ENCODE data around the gene MRPS27. TPM values are rescaled to one million over a fixed set of nuclear protein-coding genes. Genes with fewer than 3 reads are reported as not detected.

MRPS27 gene
- total and polyA plus RNA-seq, 4 donors, result 17.6 to 38.7 (median 34.9) TPM

DNA sequence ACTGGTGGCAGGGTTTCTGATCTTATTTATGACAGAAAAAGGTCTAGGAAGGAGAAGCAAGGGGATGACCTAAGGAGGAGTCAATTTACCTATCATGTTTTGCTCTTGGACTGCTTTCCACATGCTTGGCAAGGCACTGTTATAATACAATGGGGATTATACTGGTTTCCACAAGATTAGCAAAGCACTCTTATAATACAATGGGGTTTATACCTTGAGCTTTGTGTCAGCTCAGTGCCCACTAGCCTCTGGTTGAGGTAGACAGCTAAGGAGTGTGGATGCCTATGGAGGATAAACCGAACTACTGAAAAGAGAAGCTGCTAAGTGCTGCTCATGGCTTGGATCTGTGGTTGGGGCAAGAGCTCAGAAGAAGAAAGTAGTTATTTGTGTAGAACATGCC lies 68.7 kb downstream of the MRPS27 start (continued):
- TF ChIP-seq, protein P1, sequence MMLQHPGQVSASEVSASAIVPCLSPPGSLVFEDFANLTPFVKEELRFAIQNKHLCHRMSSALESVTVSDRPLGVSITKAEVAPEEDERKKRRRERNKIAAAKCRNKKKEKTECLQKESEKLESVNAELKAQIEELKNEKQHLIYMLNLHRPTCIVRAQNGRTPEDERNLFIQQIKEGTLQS (IDR thresholded peaks at IDR 0.05), result no peak

DNA sequence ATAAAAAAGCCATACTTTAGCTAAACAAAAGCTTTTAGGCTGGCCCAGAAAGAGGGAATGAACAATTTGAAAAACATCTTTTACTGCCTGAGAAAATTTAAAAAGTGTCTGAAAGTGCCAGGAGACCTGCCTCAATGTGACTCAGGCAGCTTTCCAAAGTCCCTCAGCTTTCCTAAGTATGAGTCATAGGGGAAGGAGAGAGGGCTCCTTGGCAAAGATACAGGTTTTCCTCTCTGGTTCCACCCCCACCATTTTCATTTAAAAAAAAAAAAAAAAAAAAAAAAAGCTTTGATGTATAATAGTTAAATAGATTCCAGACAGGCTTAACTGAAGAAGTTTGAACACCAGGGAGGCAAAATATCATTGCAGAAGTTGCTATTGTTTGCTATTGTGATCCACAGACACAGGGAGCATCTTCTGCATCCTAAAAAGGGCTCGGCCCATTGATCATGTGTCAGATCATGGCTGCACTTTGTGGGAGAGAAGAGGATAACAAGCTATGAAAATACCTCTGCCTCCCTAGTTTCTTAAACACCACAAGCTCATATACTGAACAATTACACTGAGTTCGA lies 71.5 kb downstream of the MRPS27 start:
- no peaks in the 10 kb centered on the region for H3K36me3 ChIP-seq (ENCODE audit: control insufficient read depth in 4 of 4, insufficient read depth in 3 of 4, low read depth in 1 of 4, low read length in 3 of 4)
- no peak for DNase-seq (ENCODE audit: low spot score)
- H3K9ac ChIP-seq (ENCODE audit: low read depth in 1 of 2, low read length in 2 of 2), result no peak overlapping the region
- no peaks in the 10 kb centered on the region for H3K4me1 ChIP-seq (ENCODE audit: control insufficient read depth in 4 of 4, insufficient read depth in 4 of 4, low read length in 3 of 4)
- no peak overlapping the region for H3K4me3 ChIP-seq (ENCODE audit: low read depth in 1 of 3, low read length in 3 of 3)
- no peaks in the 10 kb centered on the region for H3K27me3 ChIP-seq (ENCODE audit: control insufficient read depth in 4 of 4, insufficient read depth in 4 of 4, low read length in 3 of 4)
- no peaks in the 10 kb centered on the region for H3K9me3 ChIP-seq (ENCODE audit: control insufficient read depth in 4 of 4, low read length in 3 of 4)
- 91% methylated on average over 2 of the region's 2 CpGs for WGBS
- TF ChIP-seq JUND (IDR thresholded peaks at IDR 0.05), result peak; percentile 71 to 78
- no peak for TF ChIP-seq HNF4A (conservative IDR thresholded peaks at IDR 0.05)
- TF ChIP-seq FOXA1 (IDR thresholded peaks at IDR 0.05), result no peak
- TF ChIP-seq, protein P1 (IDR thresholded peaks at IDR 0.05), result no peak
- H3K27ac ChIP-seq (ENCODE audit: low read depth in 1 of 2, low read length in 2 of 2), result no peak overlapping the region

DNA sequence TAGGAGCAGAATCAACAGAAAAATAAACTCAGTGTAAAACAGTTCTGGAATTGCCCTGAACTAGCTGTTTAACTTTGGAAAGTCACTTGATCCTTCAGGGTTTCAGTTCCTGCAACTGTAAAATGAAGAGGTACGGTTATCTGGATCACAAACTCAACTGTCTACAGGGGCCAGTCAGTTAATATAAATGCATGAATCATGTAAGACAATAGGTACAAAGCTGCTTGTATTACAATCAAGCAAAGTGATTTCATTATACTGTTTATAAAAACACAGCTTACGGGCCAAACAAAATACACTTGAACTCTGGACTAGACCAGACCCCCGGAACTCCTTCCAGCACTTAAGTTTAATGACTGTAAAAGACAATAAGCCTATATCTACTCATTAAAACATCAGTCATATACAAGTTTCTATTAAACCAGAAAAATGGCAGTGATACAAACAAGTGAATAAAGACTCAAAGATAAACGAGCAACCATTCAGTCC lies 73.0 kb downstream of the MRPS27 start:
- no peak for DNase-seq (ENCODE audit: low spot score)
- 67% methylated on average over 4 of the region's 4 CpGs for WGBS
- Histone ChIP-seq H3K27me3 (ENCODE audit: control insufficient read depth in 4 of 4, insufficient read depth in 4 of 4, low read length in 3 of 4) (no peaks in the 10 kb centered on the region), H3K4me3 (ENCODE audit: low read depth in 1 of 3, low read length in 3 of 3) (no peak overlapping the region), H3K9me3 (ENCODE audit: control insufficient read depth in 4 of 4, low read length in 3 of 4) (no peaks in the 10 kb centered on the region), H3K27ac (ENCODE audit: low read depth in 1 of 2, low read length in 2 of 2) (no peak overlapping the region), H3K4me1 (ENCODE audit: control insufficient read depth in 4 of 4, insufficient read depth in 4 of 4, low read length in 3 of 4) (no peaks in the 10 kb centered on the region), H3K36me3 (ENCODE audit: control insufficient read depth in 4 of 4, insufficient read depth in 3 of 4, low read depth in 1 of 4, low read length in 3 of 4) (no peaks in the 10 kb centered on the region), H3K9ac (ENCODE audit: low read depth in 1 of 2, low read length in 2 of 2) (no peak overlapping the region)
- no peak for TF ChIP-seq TAF1 (conservative IDR thresholded peaks at IDR 0.05)
- no peak for TF ChIP-seq HNF4G (IDR thresholded peaks at IDR 0.05)
- TF ChIP-seq YY1 (IDR thresholded peaks at IDR 0.05), result no peak
- no peak for TF ChIP-seq EGR1 (IDR thresholded peaks at IDR 0.05; ENCODE audit: low read depth in 2 of 2)
- TF ChIP-seq, protein P2, sequence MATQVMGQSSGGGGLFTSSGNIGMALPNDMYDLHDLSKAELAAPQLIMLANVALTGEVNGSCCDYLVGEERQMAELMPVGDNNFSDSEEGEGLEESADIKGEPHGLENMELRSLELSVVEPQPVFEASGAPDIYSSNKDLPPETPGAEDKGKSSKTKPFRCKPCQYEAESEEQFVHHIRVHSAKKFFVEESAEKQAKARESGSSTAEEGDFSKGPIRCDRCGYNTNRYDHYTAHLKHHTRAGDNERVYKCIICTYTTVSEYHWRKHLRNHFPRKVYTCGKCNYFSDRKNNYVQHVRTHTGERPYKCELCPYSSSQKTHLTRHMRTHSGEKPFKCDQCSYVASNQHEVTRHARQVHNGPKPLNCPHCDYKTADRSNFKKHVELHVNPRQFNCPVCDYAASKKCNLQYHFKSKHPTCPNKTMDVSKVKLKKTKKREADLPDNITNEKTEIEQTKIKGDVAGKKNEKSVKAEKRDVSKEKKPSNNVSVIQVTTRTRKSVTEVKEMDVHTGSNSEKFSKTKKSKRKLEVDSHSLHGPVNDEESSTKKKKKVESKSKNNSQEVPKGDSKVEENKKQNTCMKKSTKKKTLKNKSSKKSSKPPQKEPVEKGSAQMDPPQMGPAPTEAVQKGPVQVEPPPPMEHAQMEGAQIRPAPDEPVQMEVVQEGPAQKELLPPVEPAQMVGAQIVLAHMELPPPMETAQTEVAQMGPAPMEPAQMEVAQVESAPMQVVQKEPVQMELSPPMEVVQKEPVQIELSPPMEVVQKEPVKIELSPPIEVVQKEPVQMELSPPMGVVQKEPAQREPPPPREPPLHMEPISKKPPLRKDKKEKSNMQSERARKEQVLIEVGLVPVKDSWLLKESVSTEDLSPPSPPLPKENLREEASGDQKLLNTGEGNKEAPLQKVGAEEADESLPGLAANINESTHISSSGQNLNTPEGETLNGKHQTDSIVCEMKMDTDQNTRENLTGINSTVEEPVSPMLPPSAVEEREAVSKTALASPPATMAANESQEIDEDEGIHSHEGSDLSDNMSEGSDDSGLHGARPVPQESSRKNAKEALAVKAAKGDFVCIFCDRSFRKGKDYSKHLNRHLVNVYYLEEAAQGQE (IDR thresholded peaks at IDR 0.05), result no peak

DNA sequence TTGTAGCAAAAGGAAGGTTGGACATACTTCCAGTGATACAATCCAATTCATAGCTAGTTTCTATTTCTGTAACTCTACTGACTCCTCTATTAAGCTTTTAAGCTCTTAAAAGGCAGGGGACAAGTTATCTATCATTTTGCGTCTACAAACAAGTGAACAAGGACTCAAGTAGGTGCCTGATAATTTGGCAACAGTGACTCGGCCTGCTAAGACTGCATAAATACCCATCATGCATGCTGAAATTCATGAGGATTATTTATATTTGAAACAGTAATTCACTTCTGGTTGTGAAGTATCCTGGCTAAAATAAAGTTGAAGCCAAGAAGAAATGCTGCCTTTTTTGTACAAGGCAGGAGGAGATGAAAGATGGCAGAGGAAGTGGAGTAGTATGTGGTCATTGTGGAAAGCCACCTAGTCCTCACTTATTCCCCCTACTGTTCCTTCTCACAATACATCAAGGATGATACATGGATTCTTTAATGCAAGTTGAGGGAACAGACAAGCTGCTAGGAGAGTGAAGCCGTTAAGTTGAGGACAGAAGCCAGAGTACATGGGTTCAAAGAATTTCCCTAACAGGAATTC lies 74.0 kb downstream of the MRPS27 start:
- no peak for DNase-seq (ENCODE audit: low spot score)
- Histone ChIP-seq H3K27me3 (ENCODE audit: control insufficient read depth in 4 of 4, insufficient read depth in 4 of 4, low read length in 3 of 4) (no peaks in the 10 kb centered on the region), H3K4me1 (ENCODE audit: control insufficient read depth in 4 of 4, insufficient read depth in 4 of 4, low read length in 3 of 4) (no peaks in the 10 kb centered on the region), H3K9ac (ENCODE audit: low read depth in 1 of 2, low read length in 2 of 2) (no peak overlapping the region), H3K36me3 (ENCODE audit: control insufficient read depth in 4 of 4, insufficient read depth in 3 of 4, low read depth in 1 of 4, low read length in 3 of 4) (no peaks in the 10 kb centered on the region), H3K9me3 (ENCODE audit: control insufficient read depth in 4 of 4, low read length in 3 of 4) (no peaks in the 10 kb centered on the region), H3K27ac (ENCODE audit: low read depth in 1 of 2, low read length in 2 of 2) (no peak overlapping the region), H3K4me3 (ENCODE audit: low read depth in 1 of 3, low read length in 3 of 3) (no peak overlapping the region)
- TF ChIP-seq SP1 (IDR thresholded peaks at IDR 0.05), result no peak
- TF ChIP-seq RXRA (IDR thresholded peaks at IDR 0.05), result no peak
- TF ChIP-seq FOXA1 (IDR thresholded peaks at IDR 0.05), result no peak
- 90% methylated on average over 3 of the region's 3 CpGs for WGBS

Data from liver (tissue), 9 donors.